ENCODE measurements around the gene USP40.

The USP40 gene

DNA sequence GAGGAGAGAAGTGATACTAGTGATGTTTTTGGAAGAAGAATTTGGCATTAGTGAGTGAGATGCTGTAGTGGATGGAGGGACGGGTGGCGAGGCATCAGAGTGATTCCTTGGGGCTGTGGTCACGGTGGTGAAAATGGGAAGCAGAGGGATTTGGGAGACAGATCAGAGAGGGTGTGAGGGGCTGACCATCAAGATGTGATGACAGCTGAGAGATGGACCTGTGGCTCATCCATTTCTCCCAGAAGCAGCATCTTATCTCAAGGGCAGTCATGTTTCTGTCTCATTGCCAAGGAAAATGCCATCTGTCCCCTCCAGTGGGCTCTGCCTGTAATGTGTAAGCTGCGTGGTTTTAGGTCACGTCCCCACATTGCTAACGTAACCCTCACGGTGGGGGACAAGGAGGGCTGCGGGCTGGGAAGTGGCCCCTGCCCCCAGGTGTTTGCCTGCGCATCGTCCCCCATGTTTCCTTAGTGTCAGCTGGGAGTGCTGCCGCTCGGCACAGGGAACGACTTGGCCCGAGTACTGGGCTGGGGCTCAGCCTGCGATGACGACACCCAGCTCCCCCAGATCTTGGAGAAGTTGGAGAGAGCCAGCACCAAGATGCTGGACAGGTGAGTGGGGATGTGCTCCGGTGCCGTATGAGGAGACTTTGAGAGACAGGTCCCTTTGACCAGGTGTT is 121.3 kb downstream of the USP40 start:
- no peak overlapping the region for H3K4me3 Mint-ChIP-seq
- H3K27me3 Mint-ChIP-seq = no peaks in the 10 kb centered on the region
- peak overlapping the region; percentile 36 for H3K27ac Mint-ChIP-seq
- H3K9me3 Mint-ChIP-seq = no peaks in the 10 kb centered on the region
- peaks cover 16% of the 10 kb centered on the region for H3K4me1 Mint-ChIP-seq (ENCODE audit: low read depth)
- H3K36me3 Mint-ChIP-seq (ENCODE audit: low read depth) = peaks cover 69% of the 10 kb centered on the region

DNA sequence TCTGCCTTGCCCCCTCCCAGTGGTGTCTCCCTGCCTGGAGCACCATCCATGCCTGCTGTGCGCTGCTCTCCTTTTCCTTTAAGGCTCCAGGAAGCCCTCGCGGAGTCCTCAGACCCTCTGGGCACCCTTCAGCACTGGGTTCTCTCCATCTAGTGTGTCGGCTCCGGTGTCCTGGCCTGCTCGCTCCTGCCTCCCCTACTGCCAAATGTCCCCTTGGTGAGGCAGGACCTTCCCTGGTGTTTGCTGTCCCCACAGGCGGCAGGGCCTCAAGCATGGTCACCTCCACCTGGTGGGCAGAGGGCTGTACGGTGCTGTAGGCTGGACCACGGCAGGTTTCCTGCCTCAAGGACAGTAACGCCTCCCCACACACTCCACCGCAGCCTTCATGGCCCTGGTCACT is 122.1 kb downstream of the USP40 start:
- peak overlapping the region; percentile 61 for H3K27ac Mint-ChIP-seq
- no peak overlapping the region for H3K4me3 Mint-ChIP-seq
- peaks cover 16% of the 10 kb centered on the region for H3K4me1 Mint-ChIP-seq (ENCODE audit: low read depth)
- H3K27me3 Mint-ChIP-seq = no peaks in the 10 kb centered on the region
- peaks cover 67% of the 10 kb centered on the region for H3K36me3 Mint-ChIP-seq (ENCODE audit: low read depth)
- H3K9me3 Mint-ChIP-seq = no peaks in the 10 kb centered on the region

DNA sequence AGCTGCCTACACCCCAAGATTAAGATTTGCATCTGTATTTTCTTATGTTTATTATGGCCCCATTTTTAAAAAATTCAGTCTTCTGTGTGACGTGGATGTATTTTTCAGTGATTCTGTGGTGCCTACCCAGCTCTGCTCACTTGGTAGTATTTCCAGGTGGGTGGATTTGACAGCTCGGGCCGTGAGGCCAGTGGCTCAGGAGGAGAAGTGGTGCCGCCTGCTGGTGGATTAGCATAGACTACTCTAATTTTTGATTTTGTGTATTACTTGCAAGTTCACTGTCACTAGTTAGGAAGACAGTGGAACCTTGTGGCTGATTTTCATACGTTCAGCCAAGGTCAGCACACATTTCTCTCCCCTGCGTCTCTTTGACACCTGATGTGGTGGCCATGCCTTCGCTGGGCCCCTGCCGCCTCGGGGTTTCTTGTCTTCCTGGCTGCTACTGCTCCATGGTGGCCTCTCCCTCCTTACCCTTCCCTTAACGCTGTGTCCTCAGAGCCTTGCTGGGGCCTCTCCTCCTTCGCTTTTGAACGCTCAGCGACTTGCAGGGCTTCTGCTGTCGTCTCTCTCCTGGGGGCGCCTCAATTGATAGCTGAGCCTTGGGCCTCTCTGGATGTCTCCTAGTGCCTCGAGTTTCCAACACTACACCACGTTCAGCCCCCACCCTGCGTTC is 122.9 kb downstream of the USP40 start:
- Mint-ChIP-seq H3K9me3 (no peaks in the 10 kb centered on the region), H3K27me3 (no peaks in the 10 kb centered on the region), H3K4me1 (ENCODE audit: low read depth) (peaks cover 16% of the 10 kb centered on the region), H3K27ac (peak overlapping the region; percentile 53), H3K36me3 (ENCODE audit: low read depth) (peaks cover 67% of the 10 kb centered on the region), H3K4me3 (no peak overlapping the region)

DNA sequence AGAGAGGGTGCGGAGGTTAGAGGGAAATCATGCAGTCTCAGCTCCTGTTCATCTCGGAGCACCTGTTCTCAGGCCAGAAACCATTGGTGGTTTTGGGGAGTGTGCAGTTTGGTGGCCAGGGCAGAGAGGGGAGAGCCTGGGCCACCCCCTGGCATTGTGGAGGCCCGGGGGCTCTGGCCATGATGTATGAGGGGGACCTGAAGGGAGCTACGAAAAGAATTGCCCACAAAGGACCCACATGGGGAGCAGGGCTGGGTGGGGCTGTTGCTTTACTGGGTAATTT is 124.6 kb downstream of the USP40 start:
- H3K27ac Mint-ChIP-seq = peak overlapping the region; percentile 76
- H3K36me3 Mint-ChIP-seq (ENCODE audit: low read depth) = peaks cover 53% of the 10 kb centered on the region
- H3K9me3 Mint-ChIP-seq = no peaks in the 10 kb centered on the region
- peaks cover 16% of the 10 kb centered on the region for H3K4me1 Mint-ChIP-seq (ENCODE audit: low read depth)
- no peak overlapping the region for H3K4me3 Mint-ChIP-seq
- H3K27me3 Mint-ChIP-seq = no peaks in the 10 kb centered on the region

DNA sequence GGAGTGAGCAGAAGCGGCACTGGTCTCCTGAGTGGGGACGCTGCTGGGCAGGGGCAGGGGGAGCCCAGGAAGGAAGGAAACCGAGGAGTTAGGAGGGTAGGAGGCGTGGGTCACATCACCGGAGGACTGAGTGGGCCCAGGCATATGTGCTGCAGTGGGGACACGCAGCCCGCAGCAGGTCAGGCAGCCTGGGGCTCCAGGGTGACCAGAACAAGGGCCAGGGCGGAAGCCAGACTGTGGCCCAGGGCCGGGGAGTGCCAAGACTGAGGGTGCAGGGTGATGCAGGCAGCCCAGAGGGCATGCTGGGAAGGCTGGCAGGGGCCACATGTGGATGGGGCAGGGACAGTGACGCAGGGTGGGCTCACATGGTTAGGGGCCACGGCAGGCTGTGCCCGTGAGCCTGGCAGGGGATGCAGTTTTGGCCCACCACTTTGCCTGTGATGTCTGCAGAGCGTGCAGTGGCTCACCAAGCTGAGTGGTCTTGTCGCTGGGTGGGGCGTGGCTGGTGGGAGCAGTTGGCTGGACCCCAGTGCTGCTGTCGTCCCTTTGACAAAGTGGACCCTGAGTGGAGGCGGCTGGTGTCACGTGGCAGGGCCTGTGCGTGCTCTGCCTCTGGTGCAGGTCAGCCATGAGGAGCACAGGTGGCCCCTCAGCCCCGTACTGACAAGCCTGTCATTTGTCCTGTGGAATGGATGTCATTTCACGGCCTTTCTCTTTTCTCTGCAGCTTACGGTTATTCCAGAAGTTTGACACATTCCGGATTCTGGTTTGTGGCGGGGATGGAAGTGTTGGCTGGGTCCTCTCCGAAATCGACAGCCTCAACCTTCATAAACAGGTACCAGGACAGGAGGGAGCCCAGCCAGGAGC is 125.2 kb downstream of the USP40 start:
- Mint-ChIP-seq H3K4me1 (ENCODE audit: low read depth) (peaks cover 19% of the 10 kb centered on the region), H3K27me3 (no peaks in the 10 kb centered on the region), H3K27ac (peak overlapping the region; percentile 76), H3K9me3 (no peaks in the 10 kb centered on the region), H3K4me3 (no peak overlapping the region), H3K36me3 (ENCODE audit: low read depth) (peaks cover 55% of the 10 kb centered on the region)

DNA sequence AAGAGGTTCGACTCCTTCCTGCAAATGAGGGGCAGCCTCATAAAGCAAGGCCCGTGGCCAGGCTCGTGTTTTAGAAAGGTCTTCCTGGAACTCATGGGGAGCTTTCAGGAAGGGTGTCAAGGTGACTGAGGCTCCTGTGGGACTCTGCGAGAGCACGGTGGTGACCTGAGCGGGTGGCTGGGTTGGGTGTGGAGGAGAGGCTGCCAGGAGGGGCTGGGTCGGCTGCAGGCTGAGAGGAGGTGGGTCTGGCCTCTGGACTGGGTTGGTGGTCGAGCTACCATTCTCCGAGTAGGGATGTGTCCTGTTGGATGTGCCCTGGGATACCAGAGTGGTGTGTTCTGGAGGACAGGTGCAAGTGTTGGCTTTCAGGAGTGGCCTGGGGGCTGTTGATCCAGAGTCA is 125.9 kb downstream of the USP40 start:
- peaks cover 48% of the 10 kb centered on the region for H3K36me3 Mint-ChIP-seq (ENCODE audit: low read depth)

DNA sequence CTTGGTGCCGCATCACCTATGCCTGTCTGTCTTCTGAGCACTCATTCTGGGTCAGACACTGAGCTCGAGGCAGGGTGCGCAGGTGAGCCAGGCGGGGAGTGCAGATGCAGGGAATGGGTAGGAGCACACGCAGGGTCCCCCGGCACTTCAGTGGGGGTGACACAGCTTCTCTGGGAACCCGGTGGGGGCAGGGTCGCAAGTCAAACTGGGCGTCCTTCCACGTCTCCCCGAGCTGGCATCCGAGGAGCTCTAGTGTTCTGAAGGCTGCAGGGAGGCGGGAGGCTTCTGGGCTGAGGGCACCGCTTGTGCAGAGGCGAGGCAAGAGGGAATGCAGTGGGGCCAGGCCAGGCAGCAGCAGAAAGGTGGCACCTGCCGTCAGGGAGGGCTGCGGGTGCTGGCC is 126.3 kb downstream of the USP40 start:
- Mint-ChIP-seq H3K9me3 (no peaks in the 10 kb centered on the region), H3K27me3 (no peaks in the 10 kb centered on the region), H3K4me3 (no peak overlapping the region), H3K36me3 (ENCODE audit: low read depth) (peaks cover 44% of the 10 kb centered on the region), H3K4me1 (ENCODE audit: low read depth) (peaks cover 19% of the 10 kb centered on the region), H3K27ac (no peak overlapping the region)

More for the DNA sequence above, 125.9 kb downstream of the USP40 start:
- Mint-ChIP-seq H3K4me1 (ENCODE audit: low read depth) (peaks cover 19% of the 10 kb centered on the region), H3K9me3 (no peaks in the 10 kb centered on the region), H3K27me3 (no peaks in the 10 kb centered on the region), H3K27ac (peak overlapping the region; percentile 71), H3K4me3 (no peak overlapping the region)

DNA sequence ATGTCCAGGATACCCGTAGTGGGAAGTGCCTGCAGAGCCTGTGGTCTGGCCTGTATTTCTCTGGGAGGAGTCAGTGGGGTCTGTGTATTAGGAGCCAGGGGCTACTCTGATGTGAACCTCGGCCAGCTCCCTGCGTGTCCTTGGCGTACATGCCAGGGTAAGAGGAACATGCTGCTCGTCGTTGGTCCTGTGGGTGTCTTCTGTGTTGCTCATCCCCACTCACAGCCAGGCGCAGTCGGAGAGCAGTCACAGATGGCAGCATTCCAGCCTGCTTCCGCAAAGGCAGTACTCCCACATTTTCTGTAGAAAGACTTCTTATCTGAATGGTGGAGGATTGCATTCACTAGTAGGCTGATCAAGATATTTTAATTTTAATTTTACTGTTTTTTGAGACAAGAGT is 127.4 kb downstream of the USP40 start:
- H3K4me3 Mint-ChIP-seq = no peak overlapping the region
- peak overlapping the region; percentile 21 for H3K27ac Mint-ChIP-seq
- H3K36me3 Mint-ChIP-seq (ENCODE audit: low read depth) = peaks cover 42% of the 10 kb centered on the region
- peaks cover 29% of the 10 kb centered on the region for H3K4me1 Mint-ChIP-seq (ENCODE audit: low read depth)
- no peaks in the 10 kb centered on the region for H3K9me3 Mint-ChIP-seq
- no peaks in the 10 kb centered on the region for H3K27me3 Mint-ChIP-seq

DNA sequence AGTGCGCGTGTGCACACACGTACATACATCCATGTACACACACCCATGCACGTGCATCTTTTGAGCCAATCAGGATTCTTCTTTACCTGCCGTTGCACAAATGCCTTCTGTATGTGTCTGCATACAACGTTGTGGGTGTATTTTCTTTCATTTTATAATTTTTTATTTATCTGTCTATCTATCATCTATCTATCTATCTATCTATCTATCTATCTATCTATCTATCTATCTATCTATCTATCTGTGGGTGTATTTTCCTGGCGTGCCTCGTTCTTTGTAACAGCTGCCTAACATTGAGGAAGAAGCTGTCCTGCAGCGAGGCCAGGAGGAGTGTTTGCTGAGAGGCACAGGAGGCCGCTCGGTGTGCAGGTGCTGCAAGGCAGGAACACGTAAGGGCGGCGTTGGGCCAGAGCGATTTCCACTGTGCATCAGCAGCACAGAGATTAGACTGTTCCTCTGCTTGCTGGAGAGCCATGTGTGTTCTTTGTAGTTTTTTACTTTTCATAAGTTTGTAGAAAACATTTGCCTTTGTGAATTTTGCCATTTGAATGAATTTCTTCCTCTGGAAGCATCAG is 127.9 kb downstream of the USP40 start:
- H3K27ac Mint-ChIP-seq = no peak overlapping the region

DNA sequence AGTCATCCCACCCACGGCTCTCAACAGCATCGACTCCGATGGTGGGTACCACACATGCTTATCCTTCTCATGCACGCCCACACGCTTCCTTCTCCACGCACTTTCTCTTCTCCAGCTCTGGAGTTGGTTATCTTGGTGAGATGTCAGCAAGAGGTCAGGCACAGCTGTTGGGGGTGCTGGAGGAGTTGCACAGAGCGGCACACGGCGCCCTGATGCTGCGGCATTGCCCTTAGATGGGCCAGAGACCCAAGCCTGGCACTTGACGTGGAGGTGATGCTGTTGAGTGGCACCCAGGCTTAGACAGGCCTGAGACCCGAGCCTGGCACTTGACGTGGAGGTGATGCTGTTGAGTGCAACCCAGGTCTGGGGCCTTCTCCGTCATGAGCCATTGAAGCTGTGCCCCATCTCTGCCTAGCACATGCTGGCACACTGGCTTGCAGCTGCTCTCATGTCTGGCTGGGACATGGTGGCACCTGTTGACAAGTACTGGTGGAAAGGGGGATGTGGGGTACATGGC is 129.1 kb downstream of the USP40 start:
- peaks cover 23% of the 10 kb centered on the region for H3K4me1 Mint-ChIP-seq (ENCODE audit: low read depth)
- no peaks in the 10 kb centered on the region for H3K9me3 Mint-ChIP-seq
- no peak overlapping the region for H3K27ac Mint-ChIP-seq
- H3K4me3 Mint-ChIP-seq = no peak overlapping the region
- H3K36me3 Mint-ChIP-seq (ENCODE audit: low read depth) = peaks cover 31% of the 10 kb centered on the region
- no peaks in the 10 kb centered on the region for H3K27me3 Mint-ChIP-seq

More for the DNA sequence above, 127.9 kb downstream of the USP40 start:
- peaks cover 32% of the 10 kb centered on the region for H3K4me1 Mint-ChIP-seq (ENCODE audit: low read depth)
- H3K27me3 Mint-ChIP-seq = no peaks in the 10 kb centered on the region
- H3K36me3 Mint-ChIP-seq (ENCODE audit: low read depth) = peaks cover 39% of the 10 kb centered on the region
- H3K9me3 Mint-ChIP-seq = no peaks in the 10 kb centered on the region
- H3K4me3 Mint-ChIP-seq = no peak overlapping the region

DNA sequence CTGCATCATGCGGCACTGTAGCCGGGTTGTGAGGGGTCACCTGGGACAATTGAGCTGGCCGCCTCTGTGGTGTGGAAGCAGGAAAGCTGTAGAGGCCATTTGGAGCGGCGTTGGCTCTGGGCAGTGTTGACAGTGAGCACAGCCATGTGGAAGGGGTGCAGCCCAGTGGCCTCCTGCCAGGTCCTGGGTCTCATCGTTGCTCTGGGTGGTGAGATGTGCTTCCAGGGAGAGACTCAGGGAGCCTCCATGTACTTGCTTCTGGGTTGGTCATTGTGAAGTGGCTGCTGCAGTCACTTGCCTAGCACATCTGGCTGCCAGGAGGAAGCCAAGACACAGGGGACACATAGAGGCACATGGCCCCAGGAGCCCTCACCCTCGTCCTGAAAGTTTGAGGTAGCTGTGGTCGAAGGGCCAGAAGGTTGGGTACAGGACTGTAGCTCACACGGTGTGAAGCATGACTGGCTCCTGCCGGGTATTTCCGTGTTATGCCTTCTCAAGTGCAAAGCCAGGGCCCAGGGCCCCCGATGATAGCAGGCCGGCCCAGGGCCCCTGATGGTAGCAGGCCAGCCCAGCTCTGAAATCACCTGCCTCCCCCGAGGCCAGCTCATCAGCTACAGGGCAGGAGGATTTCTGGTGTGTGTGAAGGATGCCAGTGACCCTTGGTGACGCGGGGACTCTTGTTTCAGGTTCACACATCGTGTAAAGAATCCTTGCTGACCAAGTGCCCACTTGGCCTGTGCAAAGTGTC is 129.7 kb downstream of the USP40 start:
- no peak overlapping the region for H3K27ac Mint-ChIP-seq
- no peaks in the 10 kb centered on the region for H3K9me3 Mint-ChIP-seq
- peaks cover 32% of the 10 kb centered on the region for H3K36me3 Mint-ChIP-seq (ENCODE audit: low read depth)

DNA sequence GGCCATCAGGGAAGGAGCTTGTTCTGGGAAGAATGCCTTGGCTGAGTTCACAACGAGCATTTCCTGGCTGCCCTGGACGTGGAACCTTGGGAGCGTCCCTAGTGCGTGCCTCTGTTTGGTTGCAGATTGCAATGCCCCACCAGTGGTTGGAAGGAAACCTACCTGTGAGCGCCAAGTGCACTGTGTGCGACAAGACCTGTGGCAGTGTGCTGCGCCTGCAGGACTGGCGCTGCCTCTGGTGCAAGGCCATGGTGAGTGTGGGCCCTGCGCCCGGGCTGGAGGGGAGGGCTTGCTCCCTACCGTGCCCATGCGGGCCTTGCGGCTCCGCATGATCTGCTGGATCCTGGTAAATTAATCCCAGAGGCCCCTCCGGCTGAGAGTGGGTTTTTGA is 130.4 kb downstream of the USP40 start:
- no peaks in the 10 kb centered on the region for H3K9me3 Mint-ChIP-seq
- peaks cover 38% of the 10 kb centered on the region for H3K36me3 Mint-ChIP-seq (ENCODE audit: low read depth)
- H3K4me1 Mint-ChIP-seq (ENCODE audit: low read depth) = peaks cover 26% of the 10 kb centered on the region
- no peak overlapping the region for H3K4me3 Mint-ChIP-seq
- H3K27ac Mint-ChIP-seq = no peak overlapping the region
- no peaks in the 10 kb centered on the region for H3K27me3 Mint-ChIP-seq

More for the DNA sequence above, 129.7 kb downstream of the USP40 start:
- Mint-ChIP-seq H3K4me1 (ENCODE audit: low read depth) (peaks cover 20% of the 10 kb centered on the region), H3K4me3 (no peak overlapping the region), H3K27me3 (no peaks in the 10 kb centered on the region)

DNA sequence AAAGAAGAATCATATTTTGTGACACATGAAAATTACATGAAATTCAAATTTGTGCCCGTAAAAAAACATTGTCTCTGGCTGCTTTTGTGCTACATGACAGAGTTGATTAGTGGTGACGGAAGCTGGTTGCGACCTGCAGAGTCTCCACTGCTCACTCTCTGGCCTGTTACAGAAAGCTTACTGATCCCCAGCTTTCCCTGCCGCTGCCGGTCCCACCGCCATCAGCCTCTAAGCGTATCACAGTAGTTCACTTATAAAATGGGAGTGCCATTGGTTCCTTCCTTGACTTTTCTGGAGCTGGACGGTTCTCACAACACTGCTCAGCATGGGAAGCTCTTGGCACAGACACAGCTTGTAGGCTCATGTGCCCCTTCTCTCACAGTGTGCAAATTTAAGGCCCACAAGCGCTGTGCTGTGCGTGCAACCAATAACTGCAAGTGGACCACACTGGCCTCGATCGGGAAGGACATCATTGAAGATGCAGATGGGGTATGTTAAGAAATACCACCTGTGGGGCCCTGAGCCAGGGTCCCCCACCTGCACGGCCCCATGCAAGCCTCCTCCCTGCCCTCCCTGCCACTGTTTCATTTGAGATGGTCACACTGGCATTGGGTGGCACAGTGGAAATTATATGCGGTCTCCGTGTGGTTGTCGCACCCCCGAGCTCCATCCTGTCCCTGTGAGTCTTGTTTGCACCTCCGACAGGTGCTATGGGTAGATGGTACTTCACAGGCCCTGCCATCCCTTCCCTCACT is 131.0 kb downstream of the USP40 start:
- no peak overlapping the region for H3K4me3 Mint-ChIP-seq
- no peak overlapping the region for H3K27ac Mint-ChIP-seq
- peaks cover 33% of the 10 kb centered on the region for H3K36me3 Mint-ChIP-seq (ENCODE audit: low read depth)

More for the DNA sequence above, 131.0 kb downstream of the USP40 start:
- Mint-ChIP-seq H3K9me3 (no peaks in the 10 kb centered on the region), H3K4me1 (ENCODE audit: low read depth) (peaks cover 22% of the 10 kb centered on the region), H3K27me3 (no peaks in the 10 kb centered on the region)

All from stimulated activated naive CD8-positive, alpha-beta T cell treated with anti-CD3 and anti-CD28 coated beads, Interleukin-15, Interleukin-2, amounts not matched to agents 100 ng/mL and 50 ng/mL, for 24 hours (primary cell).